DOHH2 (cell line): ENCODE data around the gene SERINC5.

ENCODE experiments used
- H3F3A ChIP-seq: fragments of 200-600 bp; sonication (generic), shearing (Covaris generic); 2 replicates; pipeline ENCODE4 v1.6.0; 2016; ENCODE audit warnings: antibody characterized with exemption, mild to moderate bottlenecking; ENCODE audit not compliant: control insufficient read depth, insufficient read depth
- H3K27ac ChIP-seq: fragments of 200-600 bp; sonication (generic); 2 replicates; pipeline ENCODE4 v1.5.1; 2014; ENCODE audit warnings: low read depth, mild to moderate bottlenecking, low read length, moderate library complexity
- H3K27me3 ChIP-seq: fragments of 200-600 bp; sonication (generic); 2 replicates; pipeline ENCODE4 v1.6.1; 2014; ENCODE audit warnings: mild to moderate bottlenecking, low read length, mixed read lengths; ENCODE audit not compliant: control insufficient read depth
- H3K36me3 ChIP-seq: fragments of 200-600 bp; sonication (generic); 2 replicates; pipeline ENCODE4 v1.6.1; 2014; ENCODE audit warnings: mild to moderate bottlenecking, low read length, moderate library complexity, mixed read lengths; ENCODE audit not compliant: control insufficient read depth
- H3K4me1 ChIP-seq: fragments of 200-600 bp; sonication (generic); 2 replicates; pipeline ENCODE4 v1.6.1; 2014; ENCODE audit warnings: mild to moderate bottlenecking, low read length, mixed read lengths; ENCODE audit not compliant: control insufficient read depth
- H3K4me2 ChIP-seq: fragments of 200-600 bp; sonication (generic); 2 replicates; pipeline ENCODE4 v1.6.0; 2014; ENCODE audit warnings: mild to moderate bottlenecking, low read length, moderate library complexity
- H3K4me3 ChIP-seq: fragments of 200-600 bp; sonication (generic); 2 replicates; pipeline ENCODE4 v1.5.1; 2014; ENCODE audit warnings: mild to moderate bottlenecking, low read length, mixed read lengths
- H3K79me2 ChIP-seq: fragments of 200-600 bp; sonication (generic); 2 replicates; pipeline ENCODE4 v1.6.1; 2014; ENCODE audit warnings: mild to moderate bottlenecking, low read length, mixed read lengths; ENCODE audit not compliant: control insufficient read depth
- H3K9me2 ChIP-seq: fragments of 200-600 bp; sonication (generic); replicated peaks from 2 replicates; pipeline ENCODE4 v1.6.1; 2014; ENCODE audit warnings: mild to moderate bottlenecking, low read length, mixed read lengths; ENCODE audit not compliant: control insufficient read depth
- H3K9me3 ChIP-seq: fragments of 200-600 bp; sonication (generic); 2 replicates; pipeline ENCODE4 v1.6.1; 2014; ENCODE audit warnings: antibody characterized with exemption, low read length, mixed read lengths; ENCODE audit not compliant: control insufficient read depth, insufficient read depth
- H4K20me1 ChIP-seq: fragments of 200-600 bp; sonication (generic); 2 replicates; pipeline ENCODE4 v1.6.0; 2014; ENCODE audit warnings: low read depth, mild to moderate bottlenecking, antibody characterized with exemption, low read length, moderate library complexity; ENCODE audit not compliant: control insufficient read depth, insufficient read depth
- CTCF ChIP-seq: fragments of 200-600 bp; sonication (generic); IDR thresholded peaks from one replicate; pipeline ENCODE4 v1.5.1; 2014; ENCODE audit warnings: antibody characterized with exemption, mild to moderate bottlenecking, low read depth, low read length; ENCODE audit not compliant: poor library complexity, severe bottlenecking
- EZH2phosphoT487 ChIP-seq: fragments of 200-600 bp; sonication (generic); IDR thresholded peaks from 2 replicates; pipeline ENCODE4 v1.6.1; 2017; ENCODE audit warnings: borderline replicate concordance, mild to moderate bottlenecking, antibody characterized with exemption, low read length, moderate library complexity, mixed read lengths

SERINC5 gene

GRCh38 chr5:80198920-80199319 lies 56.9 kb downstream of the SERINC5 start:
- no peak overlapping the region for H3K27ac ChIP-seq
- no peaks in the 10 kb centered on the region for H3K27me3 ChIP-seq
- no peaks in the 10 kb centered on the region for H3K9me3 ChIP-seq
- TF ChIP-seq CTCF (no peak), EZH2phosphoT487 (no peak)
- H3K4me3 ChIP-seq = no peak overlapping the region
- H3K4me1 ChIP-seq = no peaks in the 10 kb centered on the region
- no peak overlapping the region for H3K4me2 ChIP-seq
- H3K9me2 ChIP-seq = no peaks in the 10 kb centered on the region
- no peaks in the 10 kb centered on the region for H3K79me2 ChIP-seq
- no peaks in the 10 kb centered on the region for H4K20me1 ChIP-seq
- no peaks in the 10 kb centered on the region for H3F3A ChIP-seq
- no peaks in the 10 kb centered on the region for H3K36me3 ChIP-seq

DNA sequence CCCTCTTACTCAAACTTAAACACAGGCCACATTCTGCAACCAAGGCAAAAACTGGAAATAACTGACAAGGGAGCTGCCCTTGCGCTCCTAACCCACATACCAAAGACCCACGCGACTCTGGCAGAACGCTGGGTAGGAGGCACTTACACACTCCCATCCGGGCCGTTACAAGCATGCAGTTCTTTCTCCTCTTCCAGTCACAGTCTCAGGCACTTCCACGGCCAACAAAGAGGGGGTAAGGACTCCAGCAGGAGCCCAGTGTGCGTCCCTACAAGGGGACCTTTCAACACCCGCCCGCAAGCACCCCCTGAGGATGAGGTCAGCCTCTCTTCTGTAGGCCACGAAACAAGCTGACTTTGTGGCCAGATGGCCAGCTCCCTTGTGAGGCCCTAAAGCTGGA lies 57.4 kb downstream of the SERINC5 start:
- Histone ChIP-seq H3K4me1 (no peaks in the 10 kb centered on the region), H3K9me3 (no peaks in the 10 kb centered on the region), H3K27ac (no peak overlapping the region), H3K27me3 (no peaks in the 10 kb centered on the region), H3K4me2 (no peak overlapping the region), H4K20me1 (no peaks in the 10 kb centered on the region), H3F3A (no peaks in the 10 kb centered on the region), H3K9me2 (no peaks in the 10 kb centered on the region), H3K4me3 (no peak overlapping the region), H3K36me3 (no peaks in the 10 kb centered on the region), H3K79me2 (no peaks in the 10 kb centered on the region)
- TF ChIP-seq CTCF (no peak), EZH2phosphoT487 (no peak)

DNA sequence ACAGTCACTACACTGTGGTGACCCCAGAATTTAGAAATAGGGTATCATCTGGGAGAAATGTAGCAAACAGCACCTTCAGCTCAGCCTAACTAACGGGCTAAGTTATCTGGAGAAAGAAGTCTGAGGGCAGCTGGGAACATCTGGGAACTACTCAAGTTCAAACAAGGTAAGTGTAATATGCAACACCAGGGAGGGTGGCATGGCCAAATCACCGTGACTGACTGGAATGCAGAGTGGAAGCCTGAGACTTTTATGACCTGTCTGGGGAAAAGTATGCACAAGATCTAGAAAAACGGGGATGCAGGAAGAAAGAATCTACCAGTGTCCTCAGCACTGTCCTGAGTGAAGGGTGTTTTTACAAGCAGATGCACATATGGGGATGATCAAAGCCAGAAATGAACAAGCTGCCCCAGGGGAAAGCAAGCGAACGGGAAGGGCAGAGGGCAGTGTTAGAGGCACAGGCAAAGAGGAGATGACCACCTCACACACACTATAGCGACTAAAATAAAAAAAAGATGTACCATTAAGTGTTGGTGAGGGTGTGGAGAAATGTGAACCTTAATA lies 59.9 kb downstream of the SERINC5 start:
- no peaks in the 10 kb centered on the region for H3K9me3 ChIP-seq
- no peaks in the 10 kb centered on the region for H4K20me1 ChIP-seq
- TF ChIP-seq EZH2phosphoT487 = no peak
- no peak for TF ChIP-seq CTCF
- H3K4me2 ChIP-seq = no peak overlapping the region
- no peaks in the 10 kb centered on the region for H3K79me2 ChIP-seq
- peaks cover 4% of the 10 kb centered on the region; the same call in 1 of the 2 replicates for H3K27me3 ChIP-seq
- no peaks in the 10 kb centered on the region for H3K9me2 ChIP-seq
- no peaks in the 10 kb centered on the region for H3K4me1 ChIP-seq
- H3K36me3 ChIP-seq = no peaks in the 10 kb centered on the region
- no peak overlapping the region for H3K4me3 ChIP-seq
- no peaks in the 10 kb centered on the region for H3F3A ChIP-seq
- no peak overlapping the region for H3K27ac ChIP-seq
